Mesenchymal stem cell (in vitro differentiated cells and primary cell): ENCODE data around the gene CLIC4.
A peak's percentile ranks its signal among the peaks of the same experiment; 100 is the strongest.

Experiments used
- DNase-seq: peaks from one replicate; pipeline ENCODE4 v3.0.0-alpha.2; 2013
- H2AFZ ChIP-seq: one replicate; pipeline ENCODE4 v1.6.1; 2013; ENCODE audit warnings: low read depth, mild to moderate bottlenecking, control low read depth, inconsistent platforms, low read length, moderate library complexity
- H2AK5ac ChIP-seq: 2 replicates; pipeline ENCODE4 v1.6.1; 2013; ENCODE audit warnings: low read length, moderate library complexity, mild to moderate bottlenecking, inconsistent platforms; ENCODE audit not compliant: severe bottlenecking
- H2BK120ac ChIP-seq: one replicate; pipeline ENCODE4 v1.6.1; 2013; ENCODE audit warnings: low read depth, mild to moderate bottlenecking, inconsistent platforms, low read length, moderate library complexity
- H2BK12ac ChIP-seq, 2 experiments: one replicate each; pipeline ENCODE4 v1.6.1; 2013; ENCODE audit warnings: inconsistent platforms in 2 of 2, low read length in 2 of 2, mild to moderate bottlenecking in 2 of 2, moderate library complexity in 2 of 2, control low read depth in 1 of 2
- H2BK15ac ChIP-seq: one replicate; pipeline ENCODE4 v1.6.1; 2013; ENCODE audit warnings: mild to moderate bottlenecking, low read depth, inconsistent platforms; ENCODE audit not compliant: poor library complexity, severe bottlenecking
- H2BK5ac ChIP-seq: 2 replicates; pipeline ENCODE4 v1.6.1; 2013; ENCODE audit warnings: low read depth, mild to moderate bottlenecking, low read length, control low read depth, inconsistent platforms; ENCODE audit not compliant: poor library complexity, severe bottlenecking
- H3K14ac ChIP-seq, 2 experiments: one replicate each; pipeline ENCODE4 v1.6.1; 2013; ENCODE audit warnings: inconsistent platforms in 2 of 2, low read length in 2 of 2, control low read depth in 1 of 2, mild to moderate bottlenecking in 1 of 2, moderate library complexity in 1 of 2
- H3K18ac ChIP-seq, 2 experiments: one replicate each; pipeline ENCODE4 v1.6.1; 2013; ENCODE audit warnings: inconsistent platforms in 2 of 2, low read length in 2 of 2, control low read depth in 1 of 2, low read depth in 1 of 2, mild to moderate bottlenecking in 1 of 2
- H3K23ac ChIP-seq, 2 experiments: one replicate each; pipeline ENCODE4 v1.6.1; 2013; ENCODE audit warnings: inconsistent platforms in 2 of 2, low read length in 2 of 2, mild to moderate bottlenecking in 2 of 2, moderate library complexity in 2 of 2, control low read depth in 1 of 2
- H3K27ac ChIP-seq: 2 replicates; pipeline ENCODE4 v1.5.1; 2013; ENCODE audit warnings: mild to moderate bottlenecking, moderate library complexity, low read length, control low read depth, inconsistent platforms; ENCODE audit not compliant: poor library complexity, severe bottlenecking
- H3K27me3 ChIP-seq, 2 experiments: 2 replicates each; pipeline versions ENCODE4 v1.6.1 to v1.7.0; 2013; ENCODE audit warnings: low read length in 2 of 2, mild to moderate bottlenecking in 2 of 2, moderate library complexity in 2 of 2, control low read depth in 1 of 2, inconsistent platforms in 1 of 2; ENCODE audit not compliant: control insufficient read depth in 1 of 2, insufficient read depth in 1 of 2
- H3K36me3 ChIP-seq, 2 experiments: 2 replicates each; pipeline versions ENCODE4 v1.6.1 to v1.7.0; 2013; ENCODE audit warnings: low read length in 2 of 2, control low read depth in 1 of 2, inconsistent platforms in 1 of 2, low read depth in 1 of 2, mild to moderate bottlenecking in 1 of 2; ENCODE audit not compliant: insufficient read depth in 2 of 2, control insufficient read depth in 1 of 2
- H3K4ac ChIP-seq, 2 experiments: one replicate each; pipeline ENCODE4 v1.6.1; 2013; ENCODE audit warnings: inconsistent platforms in 2 of 2, low read length in 2 of 2, mild to moderate bottlenecking in 2 of 2, moderate library complexity in 2 of 2, control low read depth in 1 of 2, low read depth in 1 of 2
- H3K4me1 ChIP-seq: 2 replicates; pipeline ENCODE4 v1.6.1; 2013; ENCODE audit warnings: low read depth, low read length, control low read depth; ENCODE audit not compliant: control insufficient read depth, insufficient read depth
- H3K4me2 ChIP-seq: 2 replicates; pipeline ENCODE4 v1.6.1; 2013; ENCODE audit warnings: low read length, mild to moderate bottlenecking, inconsistent platforms; ENCODE audit not compliant: poor library complexity, severe bottlenecking
- H3K4me3 ChIP-seq, 2 experiments: 2 replicates each; pipeline versions ENCODE4 v1.5.1 to v1.7.0; 2013; ENCODE audit warnings: low read length in 2 of 2, mild to moderate bottlenecking in 2 of 2, control low read depth in 1 of 2, low read depth in 1 of 2; ENCODE audit not compliant: insufficient read depth in 1 of 2
- H3K79me1 ChIP-seq: replicated peaks from 2 replicates; pipeline ENCODE4 v1.6.1; 2013; ENCODE audit warnings: mild to moderate bottlenecking, control low read depth, low read length, inconsistent platforms; ENCODE audit not compliant: poor library complexity, severe bottlenecking
- H3K9ac ChIP-seq: 2 replicates; pipeline ENCODE4 v1.7.0; 2013; ENCODE audit warnings: mild to moderate bottlenecking, low read length, moderate library complexity
- H3K9me3 ChIP-seq: 2 replicates; pipeline ENCODE4 v1.7.0; 2013; ENCODE audit warnings: mild to moderate bottlenecking, low read length; ENCODE audit not compliant: control insufficient read depth
- H4K8ac ChIP-seq: one replicate; pipeline ENCODE4 v1.6.1; 2013; ENCODE audit warnings: inconsistent platforms, mild to moderate bottlenecking, low read length, moderate library complexity
- H4K91ac ChIP-seq: one replicate; pipeline ENCODE4 v1.6.1; 2013; ENCODE audit warnings: mild to moderate bottlenecking, low read length, inconsistent platforms
- WGBS: methylation state at CpG from one replicate; pipeline ENCODE4 v1.1.7; 2013; ENCODE audit warnings: mixed read lengths; 5-methylcytosine and 5-hydroxymethylcytosine counted together

Gene CLIC4

GRCh38 chr1:24782689-24783088, 37.4 kb downstream of the CLIC4 start:
- H3K4ac ChIP-seq, result no peak overlapping the region
- H2BK120ac ChIP-seq, result no peak overlapping the region
- no peak overlapping the region for H2BK12ac ChIP-seq
- no peak overlapping the region for H2BK5ac ChIP-seq
- H3K9me3 ChIP-seq, result no peaks in the 10 kb centered on the region
- no peaks in the 10 kb centered on the region for H3K79me1 ChIP-seq
- H3K36me3 ChIP-seq, result peaks cover 0 to 11% of the 10 kb centered on the region in 2 experiments
- H4K8ac ChIP-seq, result no peak overlapping the region
- DNase-seq, result no peak
- H3K27me3 ChIP-seq, result no peaks in the 10 kb centered on the region
- no peak overlapping the region for H3K27ac ChIP-seq
- H3K23ac ChIP-seq, result no peak overlapping the region
- H4K91ac ChIP-seq, result no peak overlapping the region
- WGBS, result 100% methylated on average over 2 of the region's 2 CpGs
- no peak overlapping the region for H3K4me2 ChIP-seq
- H3K4me3 ChIP-seq, result no peak overlapping the region
- no peak overlapping the region for H2AK5ac ChIP-seq
- H3K9ac ChIP-seq, result no peak overlapping the region
- H3K4me1 ChIP-seq, result peaks cover 3% of the 10 kb centered on the region
- no peak overlapping the region for H3K14ac ChIP-seq
- no peak overlapping the region for H2AFZ ChIP-seq
- no peak overlapping the region for H3K18ac ChIP-seq
- H2BK15ac ChIP-seq, result no peak overlapping the region

- Histone ChIP-seq H3K4me1 (peaks cover 3% of the 10 kb centered on the region), H3K27ac (no peak overlapping the region), H3K4me2 (no peak overlapping the region), H2BK15ac (no peak overlapping the region), H4K91ac (no peak overlapping the region), H2BK12ac (no peak overlapping the region), H3K23ac (no peak overlapping the region), H3K4me3 (no peak overlapping the region), H3K4ac (no peak overlapping the region), H3K18ac (no peak overlapping the region), H3K27me3 (no peaks in the 10 kb centered on the region), H2AK5ac (no peak overlapping the region), H3K79me1 (peaks cover 1% of the 10 kb centered on the region), H3K36me3 (peaks cover 0 to 18% of the 10 kb centered on the region in 2 experiments), H4K8ac (no peak overlapping the region), H2BK5ac (no peak overlapping the region), H2BK120ac (no peak overlapping the region), H3K14ac (no peak overlapping the region), H3K9ac (no peak overlapping the region), H3K9me3 (no peaks in the 10 kb centered on the region), H2AFZ (no peak overlapping the region)
- WGBS, result 100% methylated on average over 1 of the region's 1 CpG
- DNase-seq, result no peak
These were observed 38.5 kb downstream of the CLIC4 start for GRCh38 chr1:24783713-24784112.

GRCh38 chr1:24786191-24786590, 40.9 kb downstream of the CLIC4 start:
- H3K4me1 ChIP-seq, result peaks cover 4% of the 10 kb centered on the region
- H3K4ac ChIP-seq, result no peak overlapping the region
- H3K4me3 ChIP-seq, result no peak overlapping the region
- no peak overlapping the region for H4K91ac ChIP-seq
- H3K14ac ChIP-seq, result no peak overlapping the region
- peaks cover 0 to 19% of the 10 kb centered on the region in 2 experiments for H3K36me3 ChIP-seq
- H2BK15ac ChIP-seq, result no peak overlapping the region
- H2AK5ac ChIP-seq, result no peak overlapping the region
- H3K23ac ChIP-seq, result no peak overlapping the region
- H3K4me2 ChIP-seq, result no peak overlapping the region
- H3K79me1 ChIP-seq, result peaks cover 4% of the 10 kb centered on the region
- no peak for DNase-seq
- H4K8ac ChIP-seq, result no peak overlapping the region
- no peak overlapping the region for H2BK5ac ChIP-seq
- no peak overlapping the region for H3K18ac ChIP-seq
- no peak overlapping the region for H2BK120ac ChIP-seq
- H2BK12ac ChIP-seq, result no peak overlapping the region
- H3K27me3 ChIP-seq, result no peaks in the 10 kb centered on the region
- H3K9ac ChIP-seq, result peak overlapping the region; percentile 17
- H3K9me3 ChIP-seq, result no peaks in the 10 kb centered on the region
- H3K27ac ChIP-seq, result no peak overlapping the region
- no peak overlapping the region for H2AFZ ChIP-seq

- no peak overlapping the region for H3K9ac ChIP-seq
- peaks cover 4% of the 10 kb centered on the region for H3K79me1 ChIP-seq
- no peak overlapping the region for H4K91ac ChIP-seq
- no peak overlapping the region for H2AK5ac ChIP-seq
- no peak overlapping the region for H2BK15ac ChIP-seq
- no peaks in the 10 kb centered on the region for H3K9me3 ChIP-seq
- H3K4me2 ChIP-seq, result no peak overlapping the region
- no peak overlapping the region for H3K23ac ChIP-seq
- H3K4me3 ChIP-seq, result no peak overlapping the region
- H3K36me3 ChIP-seq, result peaks cover 0 to 8% of the 10 kb centered on the region in 2 experiments
- H4K8ac ChIP-seq, result no peak overlapping the region
- no peaks in the 10 kb centered on the region for H3K27me3 ChIP-seq
- peak overlapping the region in 1 of 2 experiments; percentile 62 for H3K18ac ChIP-seq
- no peak overlapping the region for H2AFZ ChIP-seq
- peak overlapping the region in 1 of 2 experiments; percentile 91 for H3K14ac ChIP-seq
- H3K4me1 ChIP-seq, result peaks cover 4% of the 10 kb centered on the region
- DNase-seq, result no peak
- H2BK120ac ChIP-seq, result no peak overlapping the region
- no peak overlapping the region for H3K27ac ChIP-seq
- peak overlapping the region in 1 of 2 experiments; percentile 49 for H3K4ac ChIP-seq
- H2BK12ac ChIP-seq, result no peak overlapping the region
- H2BK5ac ChIP-seq, result no peak overlapping the region
These were observed 45.2 kb downstream of the CLIC4 start for GRCh38 chr1:24790490-24790889.
